Activated naive CD4-positive, alpha-beta T cell (primary cell): ENCODE measurements around the gene MCTP1.
"Not testable (repeated sequence)": the region's sequence is repeated elsewhere in the genome, so short reads cannot be mapped to it uniquely, and the experiment has no call there.

Experiments
- DNase-seq, 4 experiments: peaks; one replicate each; lab custom pipeline; 2025; lab: John Stamatoyannopoulos, UW

The MCTP1 gene

DNA sequence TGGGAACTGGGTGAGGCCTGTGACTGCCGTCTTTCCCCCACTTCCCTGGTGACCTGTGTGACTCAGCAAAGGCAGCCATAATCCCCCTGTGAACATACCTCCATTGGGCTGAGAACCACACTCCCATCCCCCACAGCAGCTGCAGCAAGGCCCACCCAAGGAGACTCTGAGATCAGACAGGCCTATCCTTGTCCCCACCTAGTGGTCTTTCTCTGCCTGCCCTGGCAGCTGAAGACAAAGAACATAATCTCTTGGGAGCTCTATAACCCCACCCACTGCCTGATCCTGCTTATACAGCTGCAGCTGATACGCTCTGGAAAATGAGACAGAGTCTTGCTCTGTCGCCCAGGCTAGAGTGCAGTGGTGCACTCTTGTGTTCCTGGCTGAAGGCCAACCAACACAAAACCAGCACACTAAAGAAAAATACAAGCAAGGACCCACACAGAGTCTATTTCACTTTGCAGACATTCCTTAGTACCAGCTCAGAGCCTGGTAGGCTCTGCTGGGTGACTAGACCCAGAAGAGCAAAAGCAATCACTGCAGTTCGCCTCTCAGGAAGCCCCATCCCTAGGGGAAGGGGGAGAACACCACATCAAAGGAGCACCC, 106.7 kb downstream of the MCTP1 start:
- DNase-seq: no peak

DNA sequence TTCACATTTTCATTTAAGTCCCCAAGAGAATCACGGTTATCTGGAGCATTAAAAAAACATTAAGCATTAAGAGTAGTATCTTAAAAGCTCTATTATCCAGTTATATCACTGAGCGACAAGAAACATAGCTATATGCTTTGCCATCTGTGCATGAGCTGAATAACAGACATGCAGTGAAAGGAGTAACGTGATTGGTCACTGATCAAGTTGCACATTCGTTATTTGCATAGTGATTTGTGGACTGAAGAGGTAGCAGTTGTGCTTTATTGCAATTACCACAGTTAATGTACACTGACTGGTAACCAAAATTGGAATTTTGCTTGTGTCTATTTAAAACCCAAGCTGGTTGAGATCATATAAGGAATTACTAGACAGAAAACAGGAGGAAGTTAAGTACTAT, 107.4 kb downstream of the MCTP1 start:
- DNase-seq: no peak

- no peak for DNase-seq
These were observed 109.8 kb downstream of the MCTP1 start for GRCh38 chr5:95175106-95175505.

DNA sequence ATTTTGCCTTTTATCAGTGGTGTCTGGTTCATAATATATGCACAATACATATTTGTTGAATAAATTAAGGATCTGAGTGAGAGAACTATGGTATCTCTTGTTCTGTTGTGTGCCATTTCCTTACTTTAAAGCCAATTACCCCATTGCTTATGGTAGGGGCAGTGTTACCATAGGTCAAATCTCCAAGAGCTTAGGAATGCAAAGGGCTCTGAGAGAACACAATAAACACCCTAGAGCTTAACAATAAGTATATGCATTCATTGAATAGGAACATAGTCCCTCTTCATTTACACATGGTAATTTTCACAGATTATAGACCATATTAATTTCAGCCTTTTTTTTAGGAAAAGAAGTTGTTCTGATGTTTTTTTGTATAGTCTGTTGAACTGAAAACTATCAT, 112.2 kb downstream of the MCTP1 start:
- no peak for DNase-seq

GRCh38 chr5:95164861-95165260, 120.0 kb downstream of the MCTP1 start:
- no peak for DNase-seq

DNA sequence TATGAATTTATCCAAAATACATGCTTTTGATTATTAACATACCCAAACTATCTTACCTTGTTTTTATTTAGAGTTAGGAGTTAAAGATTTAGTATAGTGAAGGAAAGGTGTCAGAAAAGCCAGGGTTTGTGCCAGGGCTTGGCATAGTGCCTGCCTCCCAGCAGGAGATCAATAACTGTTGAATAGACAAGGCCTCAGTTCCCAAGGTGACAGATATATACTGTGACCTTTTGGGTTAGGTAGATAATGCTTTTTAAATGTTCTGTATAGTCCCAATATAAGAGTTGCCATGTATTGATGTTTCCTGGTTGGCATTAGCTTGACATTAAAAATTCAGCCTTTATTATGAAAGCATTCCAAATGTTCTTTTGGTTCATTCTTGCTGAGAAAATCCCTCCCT, 121.8 kb downstream of the MCTP1 start:
- DNase-seq: no peak

DNA sequence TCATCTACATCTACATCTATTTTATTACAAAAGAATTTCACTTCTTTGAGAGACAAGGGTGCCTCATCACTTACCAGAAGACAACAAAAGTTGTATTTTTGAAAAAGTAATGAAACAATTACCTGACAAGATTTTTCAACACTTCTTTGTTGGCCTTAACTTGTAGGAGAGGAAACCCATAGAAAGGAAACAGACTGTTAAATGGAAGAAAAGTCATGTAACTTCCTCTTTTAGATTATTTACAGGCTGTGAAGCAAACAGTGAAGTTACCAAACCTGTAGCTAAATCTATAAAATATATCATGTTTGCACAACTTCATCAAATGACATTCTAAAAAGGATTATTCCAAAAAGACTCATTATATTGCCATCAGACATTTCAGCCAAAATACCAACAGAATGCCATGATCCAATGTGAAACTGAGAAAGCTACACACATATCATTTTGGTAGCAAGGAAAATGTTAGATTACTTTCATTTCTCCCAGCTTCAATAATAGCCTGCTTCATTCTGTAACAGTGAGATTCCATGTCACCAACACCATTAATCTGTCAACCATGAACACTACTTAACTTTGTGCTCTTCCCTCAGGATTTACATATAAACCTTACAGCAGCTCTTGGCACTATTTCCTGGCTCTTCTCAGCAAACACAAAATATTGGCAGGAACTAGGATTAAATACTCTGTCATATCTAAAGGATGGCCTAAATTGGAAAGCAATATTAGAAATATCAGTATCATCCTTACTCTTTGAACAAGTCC, 122.5 kb downstream of the MCTP1 start:
- no peak for DNase-seq

DNA sequence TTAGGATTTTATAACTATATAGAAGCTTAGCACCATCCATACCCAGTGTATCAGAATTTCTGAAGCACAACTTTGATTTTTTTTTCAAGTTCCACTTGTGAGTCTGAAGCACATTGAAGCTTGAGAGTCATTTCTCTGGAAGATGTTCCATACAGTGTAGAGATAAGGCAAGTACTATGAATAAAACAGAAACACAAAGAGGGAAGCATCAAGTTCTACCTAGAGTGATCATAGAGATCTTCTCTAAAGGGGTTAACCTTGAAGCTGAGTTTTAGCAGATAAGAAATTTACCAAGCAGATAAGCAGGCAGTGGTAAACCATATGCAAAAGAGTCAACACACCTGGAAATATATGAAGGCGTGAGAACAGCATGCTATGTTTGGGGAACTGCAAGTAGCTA, 125.3 kb downstream of the MCTP1 start:
- no peak for DNase-seq

- no peak for DNase-seq
These were observed 129.0 kb downstream of the MCTP1 start for GRCh38 chr5:95155888-95156287.

DNA sequence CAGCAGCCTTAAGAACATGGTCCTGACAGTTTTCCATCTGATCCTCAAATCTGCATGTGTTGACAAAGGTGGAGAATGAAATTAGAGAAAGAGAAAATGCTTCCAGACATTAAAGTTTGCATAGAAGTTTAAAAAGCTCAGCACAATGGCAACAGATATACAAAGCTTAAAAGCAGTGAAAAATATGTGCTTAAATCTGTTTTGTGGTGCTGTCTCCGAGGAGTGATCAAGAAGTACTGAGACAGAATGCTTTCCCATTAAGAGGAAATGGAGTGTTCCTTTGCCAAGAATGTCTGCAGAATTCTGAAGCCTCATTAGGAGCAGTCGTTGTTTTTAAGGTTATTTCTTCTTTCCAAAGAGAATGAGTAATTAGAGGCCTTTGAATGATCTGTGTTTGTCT, 131.4 kb downstream of the MCTP1 start:
- no peak for DNase-seq

GRCh38 chr5:95152535-95152934, 132.4 kb downstream of the MCTP1 start:
- DNase-seq: no peak

DNA sequence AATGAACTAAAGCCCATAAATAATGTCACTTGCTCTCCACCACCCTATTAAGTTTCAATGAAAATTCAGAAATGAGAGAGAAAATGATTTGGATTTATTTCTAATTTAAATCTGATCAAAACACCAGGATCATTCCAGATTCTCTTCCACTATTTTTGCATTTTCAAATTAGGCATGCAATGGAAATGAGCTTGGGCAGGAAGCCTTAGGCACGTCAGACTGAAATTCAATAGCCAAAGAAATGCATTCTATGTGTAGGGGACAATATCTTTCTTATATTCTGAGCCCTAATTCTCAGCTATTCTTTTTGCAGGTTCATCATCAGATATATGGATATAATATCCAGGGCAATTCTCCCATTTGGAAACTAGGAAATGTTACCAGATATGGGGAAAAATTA, 132.8 kb downstream of the MCTP1 start:
- DNase-seq: no peak

DNA sequence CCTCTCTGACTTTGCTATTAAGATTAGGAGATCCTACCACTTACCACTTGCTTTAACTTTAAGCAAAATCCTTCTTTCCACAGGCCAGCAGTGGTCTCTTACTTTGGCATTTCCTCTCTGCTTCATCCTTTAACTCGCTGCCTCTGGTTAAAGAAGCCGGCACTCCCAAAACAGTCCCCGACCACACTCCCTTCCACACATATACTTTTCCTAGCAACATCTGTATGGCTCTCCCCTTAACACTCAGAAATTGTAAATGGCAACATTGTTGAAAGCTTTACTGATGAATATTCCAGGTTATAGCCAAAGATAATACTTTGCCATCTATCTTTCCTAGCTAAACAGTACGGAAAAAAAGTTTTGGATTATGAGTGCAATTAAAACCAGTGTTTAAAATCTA, 133.2 kb downstream of the MCTP1 start:
- no peak for DNase-seq

DNA sequence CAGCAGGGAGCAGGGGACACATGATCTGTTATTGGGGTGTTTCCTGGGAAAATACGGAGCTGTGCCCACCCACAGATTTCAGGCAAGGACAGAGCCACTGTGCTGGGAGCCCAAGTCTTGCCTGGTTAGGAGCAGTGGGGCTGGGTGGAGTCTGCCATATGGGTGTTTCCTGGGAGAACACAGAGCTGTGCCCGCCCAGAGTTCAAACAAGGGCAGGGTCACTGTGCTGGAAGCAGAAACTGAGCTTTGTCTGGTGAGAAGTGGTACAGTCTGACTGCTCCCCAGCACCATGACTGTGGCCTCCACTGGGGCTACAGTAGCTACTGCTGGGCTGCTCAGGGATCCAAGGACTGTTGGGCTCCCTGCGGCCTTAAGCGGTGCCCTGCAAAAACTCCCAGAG, 135.5 kb downstream of the MCTP1 start:
- DNase-seq: no peak

DNA sequence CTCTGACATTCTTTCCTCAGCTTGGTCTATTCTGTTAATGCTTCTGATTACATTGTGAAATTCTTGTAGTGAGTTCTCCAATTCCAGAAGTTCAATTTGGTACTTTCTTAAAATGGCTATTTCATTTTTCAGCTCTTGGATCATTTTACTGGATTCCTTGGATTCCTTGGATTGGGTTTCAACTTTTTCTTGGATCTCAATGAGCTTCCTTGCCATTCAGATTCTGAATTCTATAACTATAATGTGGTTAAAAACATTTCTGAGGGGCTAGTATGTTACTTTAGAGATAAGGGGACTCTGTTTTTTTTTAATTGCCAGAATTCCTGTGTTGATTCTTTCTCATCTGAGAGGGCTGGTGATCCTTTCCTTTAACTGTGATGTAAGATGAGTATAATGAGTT, 136.4 kb downstream of the MCTP1 start:
- DNase-seq: no peak

DNA sequence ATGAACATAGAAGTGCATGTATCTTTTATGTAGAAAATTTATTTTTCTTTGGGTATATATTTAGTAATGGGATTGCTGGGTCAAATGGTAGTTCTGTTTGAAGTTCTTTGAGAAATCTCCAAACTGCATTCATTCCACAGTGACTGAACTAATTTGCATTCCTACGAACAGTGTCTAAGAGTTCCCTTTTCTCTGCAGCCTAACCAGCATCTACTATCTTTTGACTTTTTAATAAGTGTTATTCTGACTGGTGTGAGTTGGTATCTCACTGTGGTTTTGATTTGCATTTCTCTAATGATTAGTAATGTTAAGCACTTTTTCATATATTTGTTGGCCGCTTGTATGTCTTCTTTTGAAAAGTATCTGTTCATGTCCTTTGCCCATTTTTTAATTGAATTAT, 141.0 kb downstream of the MCTP1 start:
- DNase-seq: not testable (repeated sequence)

DNA sequence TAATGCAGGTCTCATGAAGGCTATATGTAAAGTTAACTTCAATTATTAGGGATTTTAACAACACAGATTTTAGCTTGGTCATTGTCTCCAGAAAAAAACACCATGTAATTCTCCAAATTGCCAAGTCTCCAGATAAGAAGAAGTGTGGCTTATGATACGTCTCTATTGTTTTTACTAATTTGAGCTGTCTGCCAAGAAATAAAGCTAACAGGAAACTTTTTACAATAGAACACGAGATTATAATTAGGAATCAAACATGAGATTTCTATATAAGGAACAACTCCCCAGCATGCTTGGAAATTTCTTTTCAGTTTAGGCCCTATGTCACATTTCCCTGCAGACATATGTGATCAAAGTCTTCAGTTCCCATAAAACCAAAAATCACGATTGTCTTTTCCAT, 142.7 kb downstream of the MCTP1 start:
- no peak for DNase-seq

DNA sequence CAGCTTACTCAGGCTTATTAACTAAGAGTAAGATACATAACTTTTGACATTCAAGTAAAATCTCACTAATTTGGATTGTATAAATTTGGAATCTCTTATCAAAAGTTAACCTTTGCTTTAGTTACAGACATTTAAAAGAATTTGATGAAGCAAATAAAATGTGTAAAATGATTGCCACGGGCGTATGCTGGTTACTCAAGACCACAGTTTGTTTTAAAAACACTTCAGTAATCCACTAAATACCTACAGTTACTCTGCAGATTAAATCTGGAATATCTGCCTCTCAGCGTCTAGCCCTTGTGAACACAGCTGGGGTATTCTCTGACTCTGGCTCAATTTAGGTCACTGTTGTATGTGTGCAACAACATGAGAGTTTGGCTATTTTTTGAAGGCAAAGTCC, 143.8 kb downstream of the MCTP1 start:
- no peak for DNase-seq

DNA sequence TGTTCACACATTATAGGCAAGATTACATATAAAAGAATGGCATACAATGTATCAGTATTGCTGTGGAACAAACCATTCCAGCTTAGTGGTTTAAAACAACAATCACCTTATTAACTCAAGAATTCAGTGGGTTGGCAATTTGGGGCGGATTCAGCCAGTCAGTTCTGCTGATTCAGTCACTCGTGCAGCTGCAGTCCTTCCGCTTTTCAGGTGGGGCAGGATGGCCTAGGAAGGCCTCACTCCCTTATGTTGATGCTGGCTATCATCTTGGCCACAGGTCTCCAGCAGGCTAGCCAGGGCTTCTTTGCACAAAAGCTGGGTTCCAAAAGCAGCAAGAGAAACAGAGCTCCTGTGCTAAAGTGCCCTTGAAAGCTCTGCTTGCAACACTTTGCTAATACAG, 150.6 kb downstream of the MCTP1 start:
- no peak for DNase-seq

DNA sequence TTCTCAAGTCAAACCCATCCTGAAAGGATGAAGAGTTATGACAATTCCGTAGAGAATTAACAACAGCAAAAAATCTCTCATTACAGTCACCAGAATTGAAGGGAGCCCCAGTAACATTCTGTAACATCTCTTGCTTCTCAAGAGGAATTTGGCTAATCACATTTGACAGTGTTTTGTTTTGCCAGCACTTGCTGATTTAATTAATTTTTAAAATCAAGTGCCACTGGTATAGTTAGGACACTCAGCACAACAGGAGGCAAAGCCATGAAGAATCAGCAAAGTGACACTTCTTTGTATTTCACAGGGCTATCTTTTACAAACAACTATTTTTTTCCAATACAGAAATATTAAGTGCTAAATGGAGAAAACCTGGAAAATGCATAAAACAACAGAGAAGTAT, 152.8 kb downstream of the MCTP1 start:
- DNase-seq: no peak

- DNase-seq: no peak
These were observed 154.0 kb downstream of the MCTP1 start for GRCh38 chr5:95130941-95131340.

DNA sequence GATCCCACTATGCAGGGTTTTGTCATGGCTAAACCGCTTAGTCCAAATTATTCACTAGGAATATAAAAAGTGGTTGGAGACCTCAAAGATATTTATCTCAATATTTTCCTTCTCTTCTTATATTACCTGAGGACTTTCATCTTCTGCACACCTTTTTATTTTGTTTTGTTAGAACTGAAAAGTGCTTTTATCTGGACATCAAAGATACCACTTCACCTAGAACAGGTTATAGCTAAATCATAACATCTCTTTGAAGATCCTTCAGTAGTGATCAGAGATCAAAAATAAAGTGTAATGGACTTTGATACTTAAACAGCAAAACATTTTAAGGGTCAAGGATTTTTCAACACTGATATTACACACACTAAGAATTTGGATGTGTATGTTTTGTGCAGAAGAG, 160.2 kb downstream of the MCTP1 start:
- DNase-seq: no peak

DNA sequence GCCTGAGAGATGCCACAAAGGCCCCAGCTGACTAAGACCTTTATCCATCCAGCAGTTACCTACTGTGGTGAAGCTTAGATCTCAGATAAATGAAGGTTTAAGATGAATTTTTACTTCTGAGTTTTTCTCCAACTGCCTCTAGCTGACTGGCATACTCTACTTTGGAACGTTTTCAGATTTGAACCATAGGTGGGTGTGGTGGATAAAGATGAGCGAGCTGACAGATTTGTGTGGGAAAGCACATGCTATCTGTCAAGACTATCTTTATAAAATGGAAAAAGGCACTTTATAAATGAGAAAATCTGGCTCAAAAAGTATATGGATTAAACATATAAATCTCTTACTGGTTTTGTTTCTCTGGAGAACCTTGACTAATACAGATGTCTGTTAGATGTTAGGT, 160.8 kb downstream of the MCTP1 start:
- DNase-seq: no peak

- no peak for DNase-seq
These were observed 170.0 kb downstream of the MCTP1 start for GRCh38 chr5:95114902-95115301.
